DOHH2 (cell line): ENCODE data around the gene CDC42.

ENCODE experiments used
- H3F3A ChIP-seq: fragments of 200-600 bp; sonication (generic), shearing (Covaris generic); 2 replicates; pipeline ENCODE4 v1.6.0; 2016; ENCODE audit warnings: antibody characterized with exemption, mild to moderate bottlenecking; ENCODE audit not compliant: control insufficient read depth, insufficient read depth
- H3K27ac ChIP-seq: fragments of 200-600 bp; sonication (generic); 2 replicates; pipeline ENCODE4 v1.5.1; 2014; ENCODE audit warnings: low read depth, mild to moderate bottlenecking, low read length, moderate library complexity
- H3K27me3 ChIP-seq: fragments of 200-600 bp; sonication (generic); 2 replicates; pipeline ENCODE4 v1.6.1; 2014; ENCODE audit warnings: mild to moderate bottlenecking, low read length, mixed read lengths; ENCODE audit not compliant: control insufficient read depth
- H3K36me3 ChIP-seq: fragments of 200-600 bp; sonication (generic); 2 replicates; pipeline ENCODE4 v1.6.1; 2014; ENCODE audit warnings: mild to moderate bottlenecking, low read length, moderate library complexity, mixed read lengths; ENCODE audit not compliant: control insufficient read depth
- H3K4me1 ChIP-seq: fragments of 200-600 bp; sonication (generic); 2 replicates; pipeline ENCODE4 v1.6.1; 2014; ENCODE audit warnings: mild to moderate bottlenecking, low read length, mixed read lengths; ENCODE audit not compliant: control insufficient read depth
- H3K4me2 ChIP-seq: fragments of 200-600 bp; sonication (generic); 2 replicates; pipeline ENCODE4 v1.6.0; 2014; ENCODE audit warnings: mild to moderate bottlenecking, low read length, moderate library complexity
- H3K4me3 ChIP-seq: fragments of 200-600 bp; sonication (generic); 2 replicates; pipeline ENCODE4 v1.5.1; 2014; ENCODE audit warnings: mild to moderate bottlenecking, low read length, mixed read lengths
- H3K79me2 ChIP-seq: fragments of 200-600 bp; sonication (generic); 2 replicates; pipeline ENCODE4 v1.6.1; 2014; ENCODE audit warnings: mild to moderate bottlenecking, low read length, mixed read lengths; ENCODE audit not compliant: control insufficient read depth
- H3K9me2 ChIP-seq: fragments of 200-600 bp; sonication (generic); replicated peaks from 2 replicates; pipeline ENCODE4 v1.6.1; 2014; ENCODE audit warnings: mild to moderate bottlenecking, low read length, mixed read lengths; ENCODE audit not compliant: control insufficient read depth
- H3K9me3 ChIP-seq: fragments of 200-600 bp; sonication (generic); 2 replicates; pipeline ENCODE4 v1.6.1; 2014; ENCODE audit warnings: antibody characterized with exemption, low read length, mixed read lengths; ENCODE audit not compliant: control insufficient read depth, insufficient read depth
- H4K20me1 ChIP-seq: fragments of 200-600 bp; sonication (generic); 2 replicates; pipeline ENCODE4 v1.6.0; 2014; ENCODE audit warnings: low read depth, mild to moderate bottlenecking, antibody characterized with exemption, low read length, moderate library complexity; ENCODE audit not compliant: control insufficient read depth, insufficient read depth
- EZH2phosphoT487 ChIP-seq: fragments of 200-600 bp; sonication (generic); IDR thresholded peaks from 2 replicates; pipeline ENCODE4 v1.6.1; 2017; ENCODE audit warnings: borderline replicate concordance, mild to moderate bottlenecking, antibody characterized with exemption, low read length, moderate library complexity, mixed read lengths
- TF ChIP-seq, protein P1 (sequence below): fragments of 200-600 bp; sonication (generic); IDR thresholded peaks from one replicate; pipeline ENCODE4 v1.5.1; 2014; ENCODE audit warnings: antibody characterized with exemption, mild to moderate bottlenecking, low read depth, low read length; ENCODE audit not compliant: poor library complexity, severe bottlenecking

CDC42 gene

DNA sequence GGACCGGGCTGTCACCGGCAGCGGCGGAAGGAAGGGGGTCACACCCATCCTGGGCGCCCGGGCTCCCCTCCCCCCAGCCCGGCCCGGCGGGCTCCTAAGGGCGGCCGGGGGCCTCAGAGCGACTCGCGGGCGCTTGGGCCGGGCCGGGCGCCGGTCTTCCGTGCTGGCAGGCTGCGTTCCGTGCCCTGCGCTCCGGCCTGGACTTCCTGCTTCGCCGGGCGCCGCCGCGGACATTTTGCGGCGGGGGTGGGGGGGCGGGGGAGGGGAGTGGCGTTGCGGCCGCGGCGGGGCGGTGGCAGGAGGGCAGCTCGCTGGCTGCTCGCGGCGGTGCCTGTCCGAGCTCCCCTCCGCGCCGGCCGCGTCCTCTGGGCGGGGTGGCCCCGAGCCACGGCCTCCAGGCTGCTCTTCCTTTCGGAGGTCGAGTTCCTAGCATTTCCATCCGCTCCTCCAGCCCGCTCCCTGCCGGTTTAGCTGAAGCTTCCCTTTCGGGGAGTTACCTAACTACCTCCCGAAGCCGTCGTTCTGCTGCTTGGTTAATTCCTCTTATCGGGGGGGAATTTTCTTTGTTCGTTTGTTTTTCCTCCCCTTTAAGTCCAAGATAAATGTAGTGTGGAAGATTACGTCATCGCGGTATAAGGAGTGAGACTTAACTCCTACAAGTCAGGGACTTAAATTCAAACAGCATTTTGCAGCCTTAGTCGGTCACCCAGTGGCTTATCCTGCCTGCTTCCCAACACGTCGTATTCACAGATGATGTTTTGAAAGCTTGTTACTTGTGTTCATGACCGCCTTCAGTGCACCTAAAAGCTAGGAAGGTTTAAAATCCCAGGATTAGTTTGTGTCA lies 730 bp downstream of the CDC42 start:
- Histone ChIP-seq H4K20me1 (peaks cover 38% of the 10 kb centered on the region), H3K79me2 (peaks cover 56% of the 10 kb centered on the region), H3K4me2 (peak overlapping the region; percentile 94), H3K9me2 (no peaks in the 10 kb centered on the region), H3K4me3 (peak overlapping the region; percentile 84), H3K27me3 (no peaks in the 10 kb centered on the region), H3K27ac (peak overlapping the region; percentile 69), H3K4me1 (peaks cover 45% of the 10 kb centered on the region), H3F3A (no peaks in the 10 kb centered on the region), H3K9me3 (no peaks in the 10 kb centered on the region), H3K36me3 (peaks cover 43% of the 10 kb centered on the region)
- no peak for TF ChIP-seq EZH2phosphoT487
- TF ChIP-seq, protein P1, sequence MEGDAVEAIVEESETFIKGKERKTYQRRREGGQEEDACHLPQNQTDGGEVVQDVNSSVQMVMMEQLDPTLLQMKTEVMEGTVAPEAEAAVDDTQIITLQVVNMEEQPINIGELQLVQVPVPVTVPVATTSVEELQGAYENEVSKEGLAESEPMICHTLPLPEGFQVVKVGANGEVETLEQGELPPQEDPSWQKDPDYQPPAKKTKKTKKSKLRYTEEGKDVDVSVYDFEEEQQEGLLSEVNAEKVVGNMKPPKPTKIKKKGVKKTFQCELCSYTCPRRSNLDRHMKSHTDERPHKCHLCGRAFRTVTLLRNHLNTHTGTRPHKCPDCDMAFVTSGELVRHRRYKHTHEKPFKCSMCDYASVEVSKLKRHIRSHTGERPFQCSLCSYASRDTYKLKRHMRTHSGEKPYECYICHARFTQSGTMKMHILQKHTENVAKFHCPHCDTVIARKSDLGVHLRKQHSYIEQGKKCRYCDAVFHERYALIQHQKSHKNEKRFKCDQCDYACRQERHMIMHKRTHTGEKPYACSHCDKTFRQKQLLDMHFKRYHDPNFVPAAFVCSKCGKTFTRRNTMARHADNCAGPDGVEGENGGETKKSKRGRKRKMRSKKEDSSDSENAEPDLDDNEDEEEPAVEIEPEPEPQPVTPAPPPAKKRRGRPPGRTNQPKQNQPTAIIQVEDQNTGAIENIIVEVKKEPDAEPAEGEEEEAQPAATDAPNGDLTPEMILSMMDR: no peak

DNA sequence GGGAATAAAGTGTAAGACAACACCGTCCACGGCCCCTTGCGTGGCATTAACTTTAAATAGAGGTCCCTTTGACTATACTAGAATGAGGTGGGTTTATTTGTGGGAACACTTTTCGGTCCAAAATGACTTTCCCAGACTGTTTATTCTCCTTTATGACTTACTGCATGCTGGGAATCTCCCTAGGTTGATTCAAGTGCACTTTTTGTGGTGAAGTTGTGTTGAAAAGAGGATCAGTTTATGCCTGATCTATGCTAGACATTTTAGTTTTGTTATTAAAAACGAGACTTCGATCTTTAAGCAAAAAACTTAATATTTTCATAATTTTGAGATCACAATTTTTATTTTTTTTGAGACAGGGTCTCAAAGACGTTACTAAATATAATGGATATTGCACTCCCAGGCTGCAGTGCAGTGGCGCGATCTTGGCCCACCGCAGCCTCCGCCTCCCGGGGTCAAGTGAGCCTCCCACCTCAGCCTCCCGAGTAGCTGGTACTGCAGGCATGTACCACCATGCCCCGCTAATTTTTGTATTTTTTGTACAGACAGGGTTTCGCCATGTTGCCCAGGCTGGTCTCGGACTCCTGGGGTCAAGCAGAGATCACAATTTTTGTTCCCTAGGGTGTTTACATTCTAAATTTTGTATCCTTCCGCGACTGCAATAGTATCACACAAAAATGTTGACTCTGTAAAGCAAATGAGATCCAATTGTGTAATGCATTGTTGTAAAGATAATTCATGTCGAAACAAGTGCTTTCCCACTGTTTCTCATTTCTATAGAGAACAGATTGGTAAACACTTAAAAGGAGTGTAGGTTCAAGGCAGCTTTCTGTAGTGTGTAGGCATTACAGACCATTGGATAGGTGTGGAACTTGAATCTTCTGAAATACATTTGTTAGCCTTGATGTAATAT lies 1.6 kb downstream of the CDC42 start:
- H4K20me1 ChIP-seq: peaks cover 39% of the 10 kb centered on the region
- no peaks in the 10 kb centered on the region for H3K9me3 ChIP-seq
- H3F3A ChIP-seq: no peaks in the 10 kb centered on the region
- no peaks in the 10 kb centered on the region for H3K27me3 ChIP-seq
- peak overlapping the region; percentile 94 for H3K4me2 ChIP-seq
- peaks cover 44% of the 10 kb centered on the region for H3K36me3 ChIP-seq
- TF ChIP-seq, protein P1: no peak
- no peak for TF ChIP-seq EZH2phosphoT487
- H3K4me1 ChIP-seq: peaks cover 48% of the 10 kb centered on the region
- no peaks in the 10 kb centered on the region for H3K9me2 ChIP-seq
- H3K79me2 ChIP-seq: peaks cover 65% of the 10 kb centered on the region
- peak overlapping the region; percentile 6; the same call in 1 of the 2 replicates for H3K27ac ChIP-seq
- peak overlapping the region; percentile 84 for H3K4me3 ChIP-seq

DNA sequence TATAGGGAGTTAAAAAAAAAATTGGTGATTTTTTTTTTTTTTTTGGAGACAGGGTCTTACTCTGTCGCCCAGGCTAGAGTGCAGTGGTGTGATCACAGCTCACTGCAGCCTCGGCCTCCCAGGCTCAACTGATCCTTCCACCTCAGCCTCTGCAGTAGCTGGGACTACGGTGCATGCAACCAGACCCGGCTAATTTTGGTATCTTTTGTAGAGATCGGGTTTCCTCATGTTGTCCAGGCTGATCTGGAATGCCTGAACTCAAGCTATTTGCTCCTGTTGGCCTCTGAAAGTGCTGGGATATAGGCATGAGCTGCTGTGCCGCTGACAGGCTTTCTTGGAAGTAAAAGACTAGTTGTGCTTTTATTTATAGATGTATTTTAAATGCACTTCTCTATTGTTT lies 3.0 kb downstream of the CDC42 start:
- Histone ChIP-seq H3K9me2 (no peaks in the 10 kb centered on the region), H3F3A (0 out of 2 replicates have a peak, but pooled peaks cover 2% of the 10 kb centered on the region), H4K20me1 (peaks cover 49% of the 10 kb centered on the region), H3K4me2 (peak overlapping the region; percentile 25), H3K4me3 (peak overlapping the region; percentile 4; the same call in 1 of the 2 replicates), H3K9me3 (no peaks in the 10 kb centered on the region), H3K36me3 (peaks cover 44% of the 10 kb centered on the region), H3K79me2 (peaks cover 79% of the 10 kb centered on the region), H3K4me1 (peaks cover 61% of the 10 kb centered on the region), H3K27me3 (no peaks in the 10 kb centered on the region), H3K27ac (no peak overlapping the region)
- no peak for TF ChIP-seq EZH2phosphoT487
